Measurements from ENCODE around the gene DOK6.

Gene DOK6

DNA sequence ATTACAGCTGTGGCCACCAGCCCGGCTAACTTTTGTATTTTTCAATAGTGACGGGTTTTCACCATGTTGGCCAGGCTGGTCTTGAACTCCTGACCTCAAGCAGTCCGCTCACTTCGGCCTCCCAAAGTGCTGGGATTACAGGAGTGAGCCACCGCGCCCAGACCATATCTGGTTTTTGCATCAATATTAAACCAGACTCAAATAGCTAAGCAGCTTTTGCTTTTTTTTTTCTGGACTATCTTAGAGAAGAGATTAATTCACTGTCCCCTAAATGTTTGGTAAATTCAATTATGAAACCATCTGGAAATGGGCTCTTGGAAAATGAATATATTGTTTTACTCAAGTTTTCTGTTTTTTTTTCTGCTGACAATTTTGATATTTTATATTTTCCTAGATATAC is 183.7 kb downstream of the DOK6 start:
- 99% methylated on average over 4 of the region's 6 CpGs for WGBS
- Histone ChIP-seq H2BK12ac (ENCODE audit: low read length in 2 of 2) (no peak overlapping the region), H3K4me3 (ENCODE audit: insufficient read depth in 1 of 2, low read depth in 1 of 2, low read length in 2 of 2) (no peak overlapping the region), H3K9ac (ENCODE audit: low read length) (no peak overlapping the region), H3K23ac (ENCODE audit: low read length in 2 of 2) (no peak overlapping the region), H2BK15ac (ENCODE audit: low read depth, poor library complexity, severe bottlenecking) (no peak overlapping the region), H3K4me2 (ENCODE audit: low read length, poor library complexity, severe bottlenecking) (no peak overlapping the region), H3K4ac (ENCODE audit: low read depth in 1 of 2, low read length in 2 of 2) (no peak overlapping the region), H2AFZ (ENCODE audit: low read depth, low read length) (no peak overlapping the region), H3K36me3 (ENCODE audit: control insufficient read depth in 1 of 2, insufficient read depth in 2 of 2, low read depth in 1 of 2, low read length in 2 of 2) (no peaks in the 10 kb centered on the region), H2AK5ac (ENCODE audit: low read length, severe bottlenecking) (no peak overlapping the region), H4K8ac (ENCODE audit: low read length) (no peak overlapping the region), H3K27me3 (ENCODE audit: control insufficient read depth in 1 of 2, insufficient read depth in 1 of 2, low read length in 2 of 2) (no peaks in the 10 kb centered on the region), H2BK120ac (ENCODE audit: low read depth, low read length) (peak overlapping the region; percentile 34), H3K79me1 (replicated peaks; ENCODE audit: low read length, poor library complexity, severe bottlenecking) (no peaks in the 10 kb centered on the region), H3K27ac (ENCODE audit: low read length, poor library complexity, severe bottlenecking) (no peak overlapping the region), H2BK5ac (ENCODE audit: low read depth, low read length, poor library complexity, severe bottlenecking) (no peak overlapping the region), H4K91ac (ENCODE audit: low read length) (no peak overlapping the region), H3K14ac (ENCODE audit: low read length in 2 of 2) (no peak overlapping the region), H3K9me3 (ENCODE audit: control insufficient read depth, low read length) (no peaks in the 10 kb centered on the region), H3K18ac (ENCODE audit: low read depth in 1 of 2, low read length in 2 of 2) (no peak overlapping the region), H3K4me1 (ENCODE audit: control insufficient read depth, insufficient read depth, low read depth, low read length) (peaks cover 1% of the 10 kb centered on the region)
- no peak for DNase-seq

DNA sequence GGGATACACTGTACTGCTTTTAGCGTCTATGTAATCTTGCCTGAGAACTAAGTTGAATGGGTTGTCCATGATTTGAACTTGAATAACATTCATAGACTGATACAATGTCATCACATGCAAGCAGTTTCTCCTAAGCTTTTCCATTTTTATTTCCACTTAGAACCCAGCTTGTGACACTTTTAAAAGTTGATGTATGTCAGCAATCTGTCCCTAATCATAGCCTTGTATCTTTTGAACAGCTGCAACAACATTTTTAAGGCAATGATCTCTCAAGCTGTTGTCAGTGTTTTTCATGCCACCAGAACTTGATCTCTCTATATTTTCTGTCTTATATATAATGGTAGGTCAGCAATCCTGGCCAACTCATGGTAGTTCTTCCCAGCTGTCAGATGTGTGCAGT is 185.0 kb downstream of the DOK6 start:
- Histone ChIP-seq H3K4me1 (ENCODE audit: control insufficient read depth, insufficient read depth, low read depth, low read length) (peaks cover 1% of the 10 kb centered on the region), H3K27ac (ENCODE audit: low read length, poor library complexity, severe bottlenecking) (no peak overlapping the region), H2BK5ac (ENCODE audit: low read depth, low read length, poor library complexity, severe bottlenecking) (no peak overlapping the region), H3K23ac (ENCODE audit: low read length in 2 of 2) (no peak overlapping the region), H3K4me3 (ENCODE audit: insufficient read depth in 1 of 2, low read depth in 1 of 2, low read length in 2 of 2) (no peak overlapping the region), H3K4me2 (ENCODE audit: low read length, poor library complexity, severe bottlenecking) (no peak overlapping the region), H3K4ac (ENCODE audit: low read depth in 1 of 2, low read length in 2 of 2) (no peak overlapping the region), H2AFZ (ENCODE audit: low read depth, low read length) (no peak overlapping the region), H3K36me3 (ENCODE audit: control insufficient read depth in 1 of 2, insufficient read depth in 2 of 2, low read depth in 1 of 2, low read length in 2 of 2) (no peaks in the 10 kb centered on the region), H4K91ac (ENCODE audit: low read length) (no peak overlapping the region), H2BK120ac (ENCODE audit: low read depth, low read length) (no peak overlapping the region), H3K18ac (ENCODE audit: low read depth in 1 of 2, low read length in 2 of 2) (no peak overlapping the region), H3K79me1 (replicated peaks; ENCODE audit: low read length, poor library complexity, severe bottlenecking) (no peaks in the 10 kb centered on the region), H2AK5ac (ENCODE audit: low read length, severe bottlenecking) (no peak overlapping the region), H2BK12ac (ENCODE audit: low read length in 2 of 2) (no peak overlapping the region), H2BK15ac (ENCODE audit: low read depth, poor library complexity, severe bottlenecking) (no peak overlapping the region), H3K27me3 (ENCODE audit: control insufficient read depth in 1 of 2, insufficient read depth in 1 of 2, low read length in 2 of 2) (no peaks in the 10 kb centered on the region), H3K9ac (ENCODE audit: low read length) (no peak overlapping the region), H3K9me3 (ENCODE audit: control insufficient read depth, low read length) (no peaks in the 10 kb centered on the region), H3K14ac (ENCODE audit: low read length in 2 of 2) (no peak overlapping the region), H4K8ac (ENCODE audit: low read length) (no peak overlapping the region)
- no peak for DNase-seq
- no CpG with 5 or more reads among the region's 1 CpG for WGBS

DNA sequence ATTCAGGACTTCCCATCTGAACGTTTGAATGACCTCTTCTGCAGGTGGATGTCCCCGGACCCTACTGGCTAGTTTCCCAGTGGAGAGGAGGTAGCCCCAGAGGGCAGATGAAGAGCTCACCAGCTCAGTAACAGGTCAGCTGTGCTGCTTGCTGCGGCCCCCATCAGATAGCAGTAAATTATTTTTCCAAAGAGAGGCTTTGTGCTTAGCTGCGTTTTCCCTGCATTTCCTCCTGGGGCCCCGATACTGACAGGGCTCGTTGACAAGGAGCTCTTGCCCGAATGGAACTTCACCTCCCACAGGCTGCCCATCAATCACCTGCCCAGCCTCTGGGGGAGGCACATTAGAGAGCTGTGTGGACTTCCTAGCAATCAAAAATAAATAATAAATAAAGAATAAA is 185.8 kb downstream of the DOK6 start:
- Histone ChIP-seq H3K18ac (ENCODE audit: low read depth in 1 of 2, low read length in 2 of 2) (no peak overlapping the region), H3K9ac (ENCODE audit: low read length) (no peak overlapping the region), H2BK120ac (ENCODE audit: low read depth, low read length) (no peak overlapping the region), H3K4ac (ENCODE audit: low read depth in 1 of 2, low read length in 2 of 2) (no peak overlapping the region), H3K27me3 (ENCODE audit: control insufficient read depth in 1 of 2, insufficient read depth in 1 of 2, low read length in 2 of 2) (no peaks in the 10 kb centered on the region), H3K36me3 (ENCODE audit: control insufficient read depth in 1 of 2, insufficient read depth in 2 of 2, low read depth in 1 of 2, low read length in 2 of 2) (no peaks in the 10 kb centered on the region), H3K4me3 (ENCODE audit: insufficient read depth in 1 of 2, low read depth in 1 of 2, low read length in 2 of 2) (no peak overlapping the region), H2AK5ac (ENCODE audit: low read length, severe bottlenecking) (no peak overlapping the region), H3K14ac (ENCODE audit: low read length in 2 of 2) (no peak overlapping the region), H2BK5ac (ENCODE audit: low read depth, low read length, poor library complexity, severe bottlenecking) (no peak overlapping the region), H2BK15ac (ENCODE audit: low read depth, poor library complexity, severe bottlenecking) (no peak overlapping the region), H3K4me2 (ENCODE audit: low read length, poor library complexity, severe bottlenecking) (no peak overlapping the region), H3K9me3 (ENCODE audit: control insufficient read depth, low read length) (no peaks in the 10 kb centered on the region), H2AFZ (ENCODE audit: low read depth, low read length) (no peak overlapping the region), H3K4me1 (ENCODE audit: control insufficient read depth, insufficient read depth, low read depth, low read length) (peaks cover 1% of the 10 kb centered on the region), H3K27ac (ENCODE audit: low read length, poor library complexity, severe bottlenecking) (no peak overlapping the region), H4K91ac (ENCODE audit: low read length) (no peak overlapping the region), H4K8ac (ENCODE audit: low read length) (no peak overlapping the region), H3K79me1 (replicated peaks; ENCODE audit: low read length, poor library complexity, severe bottlenecking) (no peaks in the 10 kb centered on the region), H2BK12ac (ENCODE audit: low read length in 2 of 2) (no peak overlapping the region), H3K23ac (ENCODE audit: low read length in 2 of 2) (no peak overlapping the region)
- WGBS, result 59% methylated on average over 6 of the region's 7 CpGs
- no peak for DNase-seq

DNA sequence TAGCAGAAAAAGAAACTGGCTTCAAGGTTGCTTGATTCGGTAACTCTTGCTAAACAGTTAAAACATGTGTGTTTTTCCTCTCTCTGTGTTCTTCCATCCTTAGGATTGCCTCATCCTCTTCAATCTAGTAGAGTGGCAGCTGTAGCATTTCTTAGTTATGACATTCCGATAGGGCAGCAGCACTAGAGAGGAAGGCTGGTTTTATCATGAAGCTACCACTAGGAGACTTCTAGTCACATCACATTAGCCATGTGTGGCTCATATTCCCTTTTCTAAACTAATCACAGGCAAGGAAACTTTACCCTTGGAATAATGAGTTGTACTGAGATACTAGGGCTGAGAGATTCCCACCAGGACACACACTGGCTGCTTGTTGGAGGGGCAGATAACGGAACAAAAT is 187.6 kb downstream of the DOK6 start:
- H3K9ac ChIP-seq (ENCODE audit: low read length), result no peak overlapping the region
- no peak overlapping the region for H3K18ac ChIP-seq (ENCODE audit: low read depth in 1 of 2, low read length in 2 of 2)
- no peaks in the 10 kb centered on the region for H3K79me1 ChIP-seq (replicated peaks; ENCODE audit: low read length, poor library complexity, severe bottlenecking)
- no peak overlapping the region for H2AFZ ChIP-seq (ENCODE audit: low read depth, low read length)
- H3K9me3 ChIP-seq (ENCODE audit: control insufficient read depth, low read length), result no peaks in the 10 kb centered on the region
- no peak overlapping the region for H3K4me2 ChIP-seq (ENCODE audit: low read length, poor library complexity, severe bottlenecking)
- no peak overlapping the region for H2BK12ac ChIP-seq (ENCODE audit: low read length in 2 of 2)
- H4K91ac ChIP-seq (ENCODE audit: low read length), result no peak overlapping the region
- no peak overlapping the region for H3K14ac ChIP-seq (ENCODE audit: low read length in 2 of 2)
- H3K23ac ChIP-seq (ENCODE audit: low read length in 2 of 2), result no peak overlapping the region
- peaks cover 1% of the 10 kb centered on the region for H3K4me1 ChIP-seq (ENCODE audit: control insufficient read depth, insufficient read depth, low read depth, low read length)
- no peak overlapping the region for H3K27ac ChIP-seq (ENCODE audit: low read length, poor library complexity, severe bottlenecking)
- no peaks in the 10 kb centered on the region for H3K27me3 ChIP-seq (ENCODE audit: control insufficient read depth in 1 of 2, insufficient read depth in 1 of 2, low read length in 2 of 2)
- no peak overlapping the region for H4K8ac ChIP-seq (ENCODE audit: low read length)
- no peaks in the 10 kb centered on the region for H3K36me3 ChIP-seq (ENCODE audit: control insufficient read depth in 1 of 2, insufficient read depth in 2 of 2, low read depth in 1 of 2, low read length in 2 of 2)
- DNase-seq, result peak; percentile 1
- no peak overlapping the region for H2BK15ac ChIP-seq (ENCODE audit: low read depth, poor library complexity, severe bottlenecking)
- H3K4ac ChIP-seq (ENCODE audit: low read depth in 1 of 2, low read length in 2 of 2), result no peak overlapping the region
- H2AK5ac ChIP-seq (ENCODE audit: low read length, severe bottlenecking), result no peak overlapping the region
- H2BK5ac ChIP-seq (ENCODE audit: low read depth, low read length, poor library complexity, severe bottlenecking), result no peak overlapping the region
- no peak overlapping the region for H2BK120ac ChIP-seq (ENCODE audit: low read depth, low read length)
- WGBS, result 93% methylated on average over 3 of the region's 3 CpGs
- H3K4me3 ChIP-seq (ENCODE audit: insufficient read depth in 1 of 2, low read depth in 1 of 2, low read length in 2 of 2), result no peak overlapping the region
